Ishikawa (cell line): ENCODE measurements around the gene CBX2.

Source experiments
- CEBPB ChIP-seq: IDR thresholded peaks from 2 replicates; pipeline ENCODE4 v1.6.1; 2012
- CREB1 ChIP-seq: IDR thresholded peaks from 2 replicates; pipeline ENCODE4 v1.6.1; 2012; ENCODE audit warnings: low read depth
- EGR1 ChIP-seq: IDR thresholded peaks from 2 replicates; pipeline ENCODE4 v1.6.1; 2012
- EP300 ChIP-seq: IDR thresholded peaks from 2 replicates; pipeline ENCODE4 v1.6.1; 2012; ENCODE audit warnings: borderline replicate concordance
- FOXM1 ChIP-seq: IDR thresholded peaks from 2 replicates; pipeline ENCODE4 v1.6.1; 2012; ENCODE audit warnings: low read depth, borderline replicate concordance
- MAX ChIP-seq: IDR thresholded peaks from 2 replicates; pipeline ENCODE4 v1.6.1; 2012
- NFIC ChIP-seq: IDR thresholded peaks from 2 replicates; pipeline ENCODE4 v1.6.1; 2012
- RAD21 ChIP-seq: IDR thresholded peaks from 2 replicates; pipeline ENCODE4 v1.6.1; 2012; ENCODE audit warnings: low read depth
- REST ChIP-seq: IDR thresholded peaks from 2 replicates; pipeline ENCODE4 v1.6.1; 2012; ENCODE audit warnings: low read depth, mild to moderate bottlenecking
- TAF1 ChIP-seq: IDR thresholded peaks from 2 replicates; pipeline ENCODE4 v1.6.1; 2012; ENCODE audit warnings: low read depth, mild to moderate bottlenecking
- TCF12 ChIP-seq: IDR thresholded peaks from 2 replicates; pipeline ENCODE4 v1.6.1; 2012; ENCODE audit warnings: low read depth
- TEAD4 ChIP-seq: IDR thresholded peaks from 2 replicates; pipeline ENCODE4 v1.6.1; 2012
- USF1 ChIP-seq: IDR thresholded peaks from 2 replicates; pipeline ENCODE4 v1.6.1; 2012
- YY1 ChIP-seq: IDR thresholded peaks from 2 replicates; pipeline ENCODE4 v1.6.1; 2012; ENCODE audit warnings: low read depth
- ZBTB7A ChIP-seq: IDR thresholded peaks from 2 replicates; pipeline ENCODE4 v1.6.1; 2012; ENCODE audit warnings: low read depth

The CBX2 gene

DNA sequence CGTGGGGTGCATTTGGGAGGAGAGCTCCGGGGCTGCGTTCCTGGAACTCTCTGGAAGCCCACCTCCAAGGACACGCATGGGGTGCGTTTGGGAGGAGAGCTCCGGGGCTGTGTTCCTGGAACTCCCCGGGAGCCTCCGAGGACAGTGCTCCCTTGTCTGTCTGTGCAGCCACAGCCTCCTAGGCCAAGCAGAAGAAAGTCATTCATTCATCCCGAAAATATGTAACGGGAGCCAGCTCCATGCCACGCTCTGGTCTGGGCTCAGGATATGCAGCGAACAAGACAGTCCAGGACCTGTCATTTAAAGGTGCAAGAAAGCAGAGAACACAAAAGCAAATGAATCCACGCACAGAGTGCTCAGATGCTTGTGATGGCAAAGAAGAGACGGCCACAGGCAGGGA is 39.3 kb upstream of the CBX2 start:
- TF ChIP-seq RAD21, result no peak

- TF ChIP-seq RAD21 (no peak), FOXM1 (no peak), ZBTB7A (no peak), CEBPB (no peak), CREB1 (no peak), EGR1 (no peak), EP300 (no peak), REST (no peak), TAF1 (no peak), USF1 (no peak)
These were observed 38.5 kb upstream of the CBX2 start for GRCh38 chr17:79739148-79740062.

DNA sequence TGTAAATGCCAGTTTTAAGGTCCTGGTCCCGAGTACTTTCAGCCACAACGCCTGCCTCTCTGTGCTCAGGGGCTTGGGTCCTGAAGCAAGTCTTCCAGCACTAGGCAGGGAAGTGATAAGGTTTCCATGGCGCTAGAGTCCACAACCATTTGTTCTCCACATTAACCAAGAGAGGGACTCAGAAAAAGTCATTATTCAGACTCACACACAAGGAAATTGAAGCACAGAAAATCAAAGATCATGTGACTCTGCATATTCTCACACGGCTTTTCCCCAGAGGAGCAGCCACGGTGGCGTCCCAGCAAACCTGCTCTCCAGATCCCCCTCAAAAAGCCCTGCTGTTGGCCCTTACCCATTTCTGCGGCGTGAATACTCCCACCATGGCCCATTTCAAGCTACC is 37.5 kb upstream of the CBX2 start:
- no peak for TF ChIP-seq RAD21
- peak; percentile 23; the same call in 1 of the 2 replicates for TF ChIP-seq USF1

- TF ChIP-seq MAX, result no peak
- TF ChIP-seq USF1, result no peak
These were observed 36.6 kb upstream of the CBX2 start for GRCh38 chr17:79741401-79741750.

- TF ChIP-seq EGR1, result no peak
- no peak for TF ChIP-seq TAF1
- peak; percentile 73 for TF ChIP-seq RAD21
- TF ChIP-seq CREB1, result no peak
- no peak for TF ChIP-seq CEBPB
- no peak for TF ChIP-seq TEAD4
- no peak for TF ChIP-seq YY1
- TF ChIP-seq ZBTB7A, result peak; percentile 98
These were observed 36.0 kb upstream of the CBX2 start for GRCh38 chr17:79741751-79742588.

- no peak for TF ChIP-seq REST
- no peak for TF ChIP-seq ZBTB7A
- no peak for TF ChIP-seq TEAD4
These were observed 35.4 kb upstream of the CBX2 start for GRCh38 chr17:79742589-79742918.

GRCh38 chr17:79742951-79743476 is 34.9 kb upstream of the CBX2 start:
- no peak for TF ChIP-seq FOXM1
- no peak for TF ChIP-seq TAF1
- TF ChIP-seq TEAD4, result no peak
- TF ChIP-seq EGR1, result no peak
- TF ChIP-seq YY1, result no peak
- no peak for TF ChIP-seq USF1
- TF ChIP-seq MAX, result no peak
- no peak for TF ChIP-seq CREB1
- TF ChIP-seq TCF12, result no peak
- no peak for TF ChIP-seq CEBPB
- no peak for TF ChIP-seq ZBTB7A
- TF ChIP-seq NFIC, result no peak
- TF ChIP-seq RAD21, result no peak
- TF ChIP-seq EP300, result no peak
